Dermis blood vessel endothelial cell (primary cell): Measurements from ENCODE around the gene LIMK2. TPM values are rescaled to one million over a fixed set of nuclear protein-coding genes. Genes with fewer than 3 reads are reported as not detected.

ENCODE experiments used
- total RNA-seq: library from RNA; depleted of rRNA; stranded (reverse); fragments of >200 nt; gene quantifications from 2 replicates; pipeline ENCODE4 v1.2.3, GENCODE V29; 2014

LIMK2 gene
- total RNA-seq, 1 donor from 2014 or later = 103 TPM

Other genes with a start within 250 kb of the LIMK2 start
- gene MORC2, start 243.5 kb upstream of the LIMK2 start, total RNA-seq = 16.5 and 28.1 TPM in 2 replicates
- gene TUG1, start 243.0 kb upstream of the LIMK2 start, total RNA-seq = 45.8 and 66.9 TPM in 2 replicates
- gene SMTN, start 131.0 kb upstream of the LIMK2 start, total RNA-seq = 269 and 319 TPM in 2 replicates
- 18.7 and 33.7 TPM in 2 replicates for gene SELENOM, start 104.7 kb upstream of the LIMK2 start, total RNA-seq
- 0.33 TPM in 1 of 2 replicates, not detected in the other for gene INPP5J, start 89.3 kb upstream of the LIMK2 start, total RNA-seq
- not detected in 2 replicates for gene PLA2G3, start 71.8 kb upstream of the LIMK2 start, total RNA-seq
- 30.3 and 34.3 TPM in 2 replicates for gene RNF185, start 52.1 kb upstream of the LIMK2 start, total RNA-seq
- gene PIK3IP1, start 80.2 kb downstream of the LIMK2 start, total RNA-seq = 15.4 and 17.2 TPM in 2 replicates
- 17.0 and 20.3 TPM in 2 replicates for gene PATZ1, start 134.0 kb downstream of the LIMK2 start, total RNA-seq
- 53.0 and 75.7 TPM in 2 replicates for gene DRG1, start 187.3 kb downstream of the LIMK2 start, total RNA-seq